Esophagus squamous epithelium (tissue), 5 donors: ENCODE data around the gene PHOSPHO1. TPM values are rescaled to one million over a fixed set of nuclear protein-coding genes. Genes with fewer than 3 reads are reported as not detected.

Experiments used
- DNase-seq: peaks from one replicate; lab custom pipeline; 2025; lab: John Stamatoyannopoulos, UW
- H3K27ac ChIP-seq, 4 donors: fragments of 200-600 bp; sonication (generic); one replicate each; pipeline ENCODE4 v1.5.1; 2016 to 2019; ENCODE audit warnings: mild to moderate bottlenecking in 1 of 4
- H3K27me3 ChIP-seq, 4 donors: fragments of 200-600 bp; sonication (generic); 1 replicate in 3 of 4; 2 replicates in 1 of 4; pipeline versions ENCODE4 v1.5.1 to v1.6.0; 2017 to 2021; ENCODE audit warnings: antibody characterized with exemption in 1 of 4
- H3K36me3 ChIP-seq, 3 donors: fragments of 200-600 bp; sonication (generic); one replicate each; pipeline ENCODE4 v1.5.1; 2016 to 2019
- H3K4me1 ChIP-seq, 3 donors: fragments of 200-600 bp; sonication (generic); one replicate each; pipeline ENCODE4 v1.5.1; 2017 to 2019
- H3K4me3 ChIP-seq, 4 donors: fragments of 200-600 bp; sonication (generic); 1 replicate in 3 of 4; 2 replicates in 1 of 4; pipeline ENCODE4 v1.5.1; 2016 to 2019; ENCODE audit warnings: mild to moderate bottlenecking in 2 of 4, moderate library complexity in 1 of 4
- H3K9me3 ChIP-seq, 3 donors: fragments of 200-600 bp; sonication (generic); one replicate each; pipeline ENCODE4 v1.5.1; 2016 to 2019
- POLR2A ChIP-seq, 4 donors: fragments of 450-650 bp; IDR thresholded peaks; one replicate each; pipeline ENCODE4 v1.6.1; 2017; ENCODE audit warnings: antibody characterized with exemption in 4 of 4, mild to moderate bottlenecking in 4 of 4, moderate library complexity in 3 of 4
- WGBS, 2 donors: methylation state at CpG; one replicate each; pipeline ENCODE4 v1.1.5; 2018; 5-methylcytosine and 5-hydroxymethylcytosine counted together
- intact Hi-C: fragments of 100-400 bp; cut with DNase I; formaldehyde crosslinking; loops from one replicate; pipeline ENCODE4 v1.15.0; 2022
- total RNA-seq, 4 donors: library from RNA; depleted of rRNA; stranded (reverse); fragments of >200 nt; gene quantifications; one replicate each; pipeline ENCODE4 v1.1.0, GENCODE V29; 2016
- TF ChIP-seq, protein P1 (sequence below), 6 experiments: fragments of 450-650 bp in 4 of 6; fragments of 200-600 bp in 2 of 6; sonication (generic) in 2 of 6; IDR thresholded peaks; one replicate each; pipeline ENCODE4 v1.5.1; 2016 to 2019; ENCODE audit warnings: antibody characterized with exemption in 6 of 6, mild to moderate bottlenecking in 4 of 6, moderate library complexity in 4 of 6
- donor health status: DM: yes; HTN: yes; CAD: no.

PHOSPHO1 gene
- total RNA-seq, 4 donors from 2014 or later: 0.38 to 2.4 TPM; not detected in 2

DNA sequence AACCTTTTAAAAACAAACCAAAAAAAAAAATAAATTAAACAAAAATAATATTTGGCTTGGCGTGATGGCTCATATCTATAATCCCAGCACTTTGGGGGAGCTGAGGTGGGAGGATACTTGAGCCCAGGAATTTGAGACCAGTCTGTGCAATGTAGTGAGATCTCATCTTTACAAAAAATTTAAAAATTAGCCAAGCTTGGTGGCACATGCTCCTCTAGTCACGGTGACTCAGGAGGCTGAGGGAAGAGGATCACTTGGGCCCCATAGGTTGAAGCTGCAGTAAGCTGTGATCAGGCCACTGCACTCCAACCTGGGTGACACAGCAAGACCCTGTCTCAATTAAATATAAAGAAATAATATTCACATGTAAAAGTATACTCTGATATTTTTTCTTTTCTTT lies 32.4 kb downstream of the PHOSPHO1 start:
- DNase-seq: no peak
- no peaks in the 10 kb centered on the region for H3K27me3 ChIP-seq
- intact Hi-C loops: no loop called here

GRCh38 chr17:49197346-49197998 lies 33.1 kb downstream of the PHOSPHO1 start:
- no peak for DNase-seq
- no peak for TF ChIP-seq POLR2A (IDR thresholded peaks at IDR 0.05)
- TF ChIP-seq, protein P1, sequence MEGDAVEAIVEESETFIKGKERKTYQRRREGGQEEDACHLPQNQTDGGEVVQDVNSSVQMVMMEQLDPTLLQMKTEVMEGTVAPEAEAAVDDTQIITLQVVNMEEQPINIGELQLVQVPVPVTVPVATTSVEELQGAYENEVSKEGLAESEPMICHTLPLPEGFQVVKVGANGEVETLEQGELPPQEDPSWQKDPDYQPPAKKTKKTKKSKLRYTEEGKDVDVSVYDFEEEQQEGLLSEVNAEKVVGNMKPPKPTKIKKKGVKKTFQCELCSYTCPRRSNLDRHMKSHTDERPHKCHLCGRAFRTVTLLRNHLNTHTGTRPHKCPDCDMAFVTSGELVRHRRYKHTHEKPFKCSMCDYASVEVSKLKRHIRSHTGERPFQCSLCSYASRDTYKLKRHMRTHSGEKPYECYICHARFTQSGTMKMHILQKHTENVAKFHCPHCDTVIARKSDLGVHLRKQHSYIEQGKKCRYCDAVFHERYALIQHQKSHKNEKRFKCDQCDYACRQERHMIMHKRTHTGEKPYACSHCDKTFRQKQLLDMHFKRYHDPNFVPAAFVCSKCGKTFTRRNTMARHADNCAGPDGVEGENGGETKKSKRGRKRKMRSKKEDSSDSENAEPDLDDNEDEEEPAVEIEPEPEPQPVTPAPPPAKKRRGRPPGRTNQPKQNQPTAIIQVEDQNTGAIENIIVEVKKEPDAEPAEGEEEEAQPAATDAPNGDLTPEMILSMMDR (IDR thresholded peaks at IDR 0.05): no peak
- intact Hi-C loops: no loop called here
- H3K27me3 ChIP-seq: no peaks in the 10 kb centered on the region
- H3K4me3 ChIP-seq: no peak overlapping the region
- peaks cover 0 to 15% (median 0%) of the 10 kb centered on the region in 3 donors for H3K4me1 ChIP-seq
- H3K27ac ChIP-seq: no peak overlapping the region
- H3K36me3 ChIP-seq: no peaks in the 10 kb centered on the region
- WGBS, 2 donors: 41 to 58% methylated on average over 4 to 5 of the region's 5 CpGs
- H3K9me3 ChIP-seq: no peaks in the 10 kb centered on the region

More for the DNA sequence above, 32.4 kb downstream of the PHOSPHO1 start:
- WGBS, 2 donors: 48 to 89% methylated on average over 2 of the region's 2 CpGs
- no peak overlapping the region for H3K4me3 ChIP-seq
- peaks cover 0 to 11% (median 0%) of the 10 kb centered on the region in 3 donors for H3K4me1 ChIP-seq
- H3K27ac ChIP-seq: no peak overlapping the region
- no peaks in the 10 kb centered on the region for H3K9me3 ChIP-seq
- TF ChIP-seq, protein P1 (IDR thresholded peaks at IDR 0.05): no peak
- TF ChIP-seq POLR2A (IDR thresholded peaks at IDR 0.05): no peak
- H3K36me3 ChIP-seq: no peaks in the 10 kb centered on the region

- Histone ChIP-seq H3K4me3 (no peak overlapping the region), H3K27me3 (no peaks in the 10 kb centered on the region), H3K36me3 (no peaks in the 10 kb centered on the region), H3K9me3 (no peaks in the 10 kb centered on the region), H3K27ac (no peak overlapping the region), H3K4me1 (peaks cover 0 to 22% (median 0%) of the 10 kb centered on the region in 3 donors)
- DNase-seq: no peak
- intact Hi-C loops: no loop called here
- WGBS, 2 donors: 85 to 93% methylated on average over 3 of the region's 3 CpGs
- TF ChIP-seq, protein P1 (IDR thresholded peaks at IDR 0.05): no peak
- no peak for TF ChIP-seq POLR2A (IDR thresholded peaks at IDR 0.05)
Observed at GRCh38 chr17:49196520-49196919, 34.1 kb downstream of the PHOSPHO1 start.

DNA sequence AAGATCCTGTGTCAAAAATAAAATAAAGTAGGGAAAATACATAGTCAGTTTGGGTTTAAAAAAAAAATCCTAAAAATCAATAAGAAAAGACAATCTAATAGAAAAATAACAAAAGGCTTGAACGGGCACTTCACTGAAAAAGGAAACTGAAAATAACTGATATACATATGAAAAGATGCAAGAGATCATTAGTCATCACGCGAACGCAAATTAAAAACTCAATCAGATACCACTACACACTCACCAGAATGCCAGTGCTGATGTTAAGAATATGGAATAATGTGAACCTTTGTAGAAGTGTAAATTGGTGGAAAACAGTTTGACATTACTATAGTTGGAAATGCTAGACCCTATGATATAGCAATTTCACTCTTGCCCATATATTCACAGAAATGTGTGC lies 34.8 kb downstream of the PHOSPHO1 start:
- intact Hi-C loops: no loop called here
- Histone ChIP-seq H3K27ac (no peak overlapping the region), H3K4me1 (peaks cover 0 to 29% (median 0%) of the 10 kb centered on the region in 3 donors), H3K9me3 (no peaks in the 10 kb centered on the region), H3K27me3 (no peaks in the 10 kb centered on the region), H3K36me3 (no peaks in the 10 kb centered on the region), H3K4me3 (no peak overlapping the region)
- no peak for DNase-seq
- WGBS, 2 donors: 39% methylated on average over 4 of the region's 4 CpGs
- no peak for TF ChIP-seq POLR2A (IDR thresholded peaks at IDR 0.05)
- TF ChIP-seq, protein P1 (IDR thresholded peaks at IDR 0.05): no peak

- WGBS, 2 donors: 31 to 39% methylated on average over 3 of the region's 3 CpGs
- TF ChIP-seq, protein P1 (IDR thresholded peaks at IDR 0.05): no peak
- TF ChIP-seq POLR2A (IDR thresholded peaks at IDR 0.05): no peak
- Histone ChIP-seq H3K27me3 (no peaks in the 10 kb centered on the region), H3K27ac (peak overlapping the region in 3 of 4 donors; percentile 78 to 96 (median 95)), H3K4me1 (peaks cover 0 to 31% (median 0%) of the 10 kb centered on the region in 3 donors), H3K9me3 (no peaks in the 10 kb centered on the region), H3K36me3 (no peaks in the 10 kb centered on the region), H3K4me3 (no peak overlapping the region)
- intact Hi-C loops: no loop called here
- DNase-seq: no peak
Observed at GRCh38 chr17:49194297-49194607, 36.3 kb downstream of the PHOSPHO1 start.
